Right lobe of liver (tissue), 4 donors: ENCODE measurements around the gene FASTKD1.
"Not testable (repeated sequence)": the region's sequence is repeated elsewhere in the genome, so short reads cannot be mapped to it uniquely, and the experiment has no call there.

ENCODE experiments used
- CTCF ChIP-seq, 4 donors: fragments of 200-600 bp in 3 of 4; fragments of 450-650 bp in 1 of 4; IDR thresholded peaks; one replicate each; pipeline versions ENCODE4 v1.5.1 to v1.8.0; 2016 to 2022; ENCODE audit warnings: antibody characterized with exemption in 4 of 4, mild to moderate bottlenecking in 2 of 4
- POLR2A ChIP-seq: fragments of 450-650 bp; IDR thresholded peaks from one replicate; pipeline ENCODE4 v1.6.1; 2017; ENCODE audit warnings: antibody characterized with exemption, mild to moderate bottlenecking
- donor health status: DM: no; HTN: no; CAD: no.
- donor health status: DM: no; HTN: no; CAD: no.
- donor health status: DM: no; HTN: yes; CAD: no.

- not testable (repeated sequence) for TF ChIP-seq CTCF (IDR thresholded peaks at IDR 0.05); POLR2A
Observed at GRCh38 chr2:169575264-169575663, 1.6 kb upstream of the FASTKD1 start.
